ENCODE measurements around the gene ZNF800.

DNA sequence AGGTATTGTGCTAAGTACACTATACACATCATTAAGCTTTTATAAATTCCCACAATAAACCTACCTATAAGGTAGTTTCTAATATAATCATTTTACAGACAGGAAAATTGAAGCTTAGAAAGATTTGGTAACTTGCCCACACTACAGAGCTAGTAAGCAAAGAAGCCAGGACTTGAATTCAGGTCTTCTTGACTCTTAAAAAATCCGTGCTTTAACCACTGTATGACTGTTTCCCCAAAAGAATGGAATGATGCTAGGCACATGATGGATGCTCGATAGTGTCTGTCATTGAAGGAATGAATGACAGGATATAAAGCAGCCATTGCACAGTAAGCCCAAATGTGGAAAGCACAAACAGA lies 26.6 kb downstream of the ZNF800 start:
- TF ChIP-seq, protein P1, sequence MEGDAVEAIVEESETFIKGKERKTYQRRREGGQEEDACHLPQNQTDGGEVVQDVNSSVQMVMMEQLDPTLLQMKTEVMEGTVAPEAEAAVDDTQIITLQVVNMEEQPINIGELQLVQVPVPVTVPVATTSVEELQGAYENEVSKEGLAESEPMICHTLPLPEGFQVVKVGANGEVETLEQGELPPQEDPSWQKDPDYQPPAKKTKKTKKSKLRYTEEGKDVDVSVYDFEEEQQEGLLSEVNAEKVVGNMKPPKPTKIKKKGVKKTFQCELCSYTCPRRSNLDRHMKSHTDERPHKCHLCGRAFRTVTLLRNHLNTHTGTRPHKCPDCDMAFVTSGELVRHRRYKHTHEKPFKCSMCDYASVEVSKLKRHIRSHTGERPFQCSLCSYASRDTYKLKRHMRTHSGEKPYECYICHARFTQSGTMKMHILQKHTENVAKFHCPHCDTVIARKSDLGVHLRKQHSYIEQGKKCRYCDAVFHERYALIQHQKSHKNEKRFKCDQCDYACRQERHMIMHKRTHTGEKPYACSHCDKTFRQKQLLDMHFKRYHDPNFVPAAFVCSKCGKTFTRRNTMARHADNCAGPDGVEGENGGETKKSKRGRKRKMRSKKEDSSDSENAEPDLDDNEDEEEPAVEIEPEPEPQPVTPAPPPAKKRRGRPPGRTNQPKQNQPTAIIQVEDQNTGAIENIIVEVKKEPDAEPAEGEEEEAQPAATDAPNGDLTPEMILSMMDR (IDR thresholded peaks at IDR 0.05) = no peak
- TF ChIP-seq POLR2AphosphoS5 (IDR thresholded peaks at IDR 0.05) = no peak
